Measurements from ENCODE around the gene ACTN4.

Gene ACTN4

DNA sequence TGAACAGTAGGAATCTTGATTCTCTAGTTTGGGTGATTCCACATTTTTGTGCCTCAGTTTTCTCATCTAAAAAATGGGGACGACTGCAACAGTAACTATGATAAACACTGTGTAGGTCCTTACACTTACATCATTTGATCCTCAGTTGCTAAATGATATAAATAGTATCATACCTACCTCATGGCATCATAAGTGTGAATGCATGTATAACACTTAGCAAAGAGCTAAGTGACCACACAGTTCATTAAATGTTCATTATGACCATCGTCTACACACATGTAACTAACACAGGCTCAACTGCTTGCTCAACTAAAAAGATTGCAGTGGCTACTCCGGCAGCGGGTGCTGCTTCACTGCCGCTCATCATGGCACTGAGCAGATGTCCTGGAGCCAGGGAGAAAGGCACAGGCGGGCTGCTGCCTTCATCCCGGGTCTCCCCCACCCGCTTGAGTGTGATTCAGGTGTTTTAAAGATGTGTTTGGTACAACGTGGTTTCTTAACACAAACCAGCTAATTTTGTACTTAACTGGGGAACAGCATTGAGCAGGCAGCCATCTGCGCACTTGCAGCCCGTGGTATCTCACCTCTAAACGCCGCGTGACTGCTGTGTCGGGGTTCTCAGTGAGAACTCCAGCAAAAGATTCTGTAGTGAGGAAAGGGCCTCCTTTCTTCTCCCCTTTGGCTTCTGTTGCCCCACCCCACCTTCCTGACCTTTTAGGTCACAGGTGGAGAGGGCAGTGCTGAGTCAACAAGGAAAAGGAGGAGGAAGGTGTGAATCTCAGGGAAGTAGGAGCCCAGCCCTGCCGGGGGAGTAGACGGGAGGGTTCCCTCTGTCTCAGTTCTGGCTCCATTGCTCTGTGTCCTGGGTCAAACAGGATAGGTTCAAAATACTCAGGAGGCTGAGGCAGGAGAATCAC, 11.7 kb upstream of the ACTN4 start:
- DNase-seq (ENCODE audit: low spot score) = no peak

DNA sequence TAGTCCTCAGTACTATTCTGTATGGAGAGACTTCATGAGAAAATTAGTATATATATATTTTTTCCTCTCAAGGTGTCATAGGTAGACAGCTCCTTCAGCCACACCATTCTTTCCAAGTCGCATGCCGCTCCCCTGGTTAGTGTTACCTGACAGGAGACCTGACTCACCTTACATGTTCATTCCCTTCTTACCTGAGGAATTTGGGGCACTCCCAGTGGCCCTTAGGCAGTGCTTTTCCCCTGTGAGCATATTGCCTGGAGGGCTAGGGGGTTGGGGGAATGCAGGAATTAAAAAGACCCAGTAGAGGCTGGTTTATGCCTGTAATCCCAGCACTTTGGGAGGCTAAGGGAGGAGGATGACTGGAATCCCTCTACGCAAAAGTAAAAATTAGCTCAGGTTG, 9.0 kb upstream of the ACTN4 start:
- DNase-seq (ENCODE audit: low spot score) = no peak

DNA sequence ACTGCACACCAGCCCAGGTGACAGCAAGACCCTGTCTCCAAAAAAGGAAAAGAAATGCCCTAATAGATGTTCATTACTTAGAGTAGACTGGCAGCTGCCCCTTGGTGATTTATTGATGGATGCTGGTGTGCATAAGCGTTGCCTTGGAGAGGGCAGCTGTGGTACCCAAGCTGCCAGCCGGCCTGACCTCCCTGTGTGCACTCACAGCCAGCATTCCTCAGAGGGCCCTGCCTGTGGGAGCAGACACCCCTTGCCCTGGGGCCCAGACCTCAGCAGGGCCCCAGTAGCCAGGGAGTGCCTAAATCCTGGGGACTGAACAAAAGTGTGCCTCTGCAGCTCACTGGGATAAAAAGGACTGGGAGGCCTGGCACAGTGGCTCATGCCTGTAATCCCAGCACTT, 7.8 kb upstream of the ACTN4 start:
- DNase-seq (ENCODE audit: low spot score) = no peak

DNA sequence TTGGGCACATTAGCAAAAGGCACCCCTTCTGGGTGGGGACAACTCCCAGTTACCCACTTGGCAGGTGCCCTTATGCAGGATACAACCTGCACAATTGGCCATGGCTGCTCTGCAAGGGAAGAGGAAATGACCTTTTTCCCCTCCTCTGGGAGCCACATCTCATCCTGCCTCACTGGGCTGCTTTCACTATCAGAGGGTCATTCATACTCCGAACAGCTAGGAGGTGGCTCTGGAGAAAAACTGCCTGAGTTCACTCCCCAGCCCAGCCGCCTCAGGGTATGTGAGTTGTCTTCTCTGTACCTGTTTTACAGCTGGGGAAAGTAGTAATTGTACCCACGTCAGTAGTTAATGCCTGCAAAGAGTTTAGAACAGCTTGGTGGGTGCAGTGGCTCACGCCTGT, 7.1 kb upstream of the ACTN4 start:
- no peak for DNase-seq (ENCODE audit: low spot score)

DNA sequence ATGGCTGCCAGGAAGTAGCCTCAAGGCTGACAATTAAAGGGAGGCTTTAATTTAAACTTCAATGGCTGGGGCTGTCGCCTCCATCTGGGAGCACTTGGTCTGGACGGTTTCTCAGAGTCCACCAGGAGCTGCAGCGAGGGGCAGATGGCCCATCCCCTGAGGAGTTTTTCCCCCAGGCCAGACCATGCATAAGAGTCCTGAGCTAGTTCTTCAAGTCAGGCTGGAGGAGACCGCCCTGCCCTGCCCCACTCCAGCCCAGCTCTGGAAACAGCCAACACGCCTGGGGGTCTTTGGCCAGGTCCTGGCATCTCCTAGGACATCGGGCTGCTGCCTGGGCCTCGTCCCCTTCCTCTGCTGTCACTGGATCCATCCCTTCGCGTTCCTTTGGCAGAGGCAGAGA, 5.3 kb upstream of the ACTN4 start:
- DNase-seq (ENCODE audit: low spot score) = no peak

DNA sequence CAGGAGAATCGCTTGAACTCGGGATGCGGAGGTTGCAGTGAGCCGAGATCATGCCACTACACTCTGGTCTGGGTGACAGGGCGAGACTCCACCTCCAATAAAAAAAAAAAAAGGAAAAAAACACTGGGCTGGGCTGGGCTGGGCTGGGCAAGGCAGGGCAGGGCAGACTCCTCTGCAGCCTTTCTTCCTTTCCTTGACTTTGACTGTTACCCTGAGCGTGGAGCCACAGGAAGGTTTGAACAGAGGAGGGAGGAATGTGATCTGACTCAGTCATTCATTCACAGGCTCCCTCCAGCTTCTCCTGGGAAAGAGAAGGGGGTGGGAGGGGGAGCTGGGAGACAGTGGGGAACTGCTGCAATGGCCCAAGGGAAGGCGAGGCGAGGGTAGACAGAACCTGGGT, 2.7 kb upstream of the ACTN4 start:
- DNase-seq (ENCODE audit: low spot score) = no peak

DNA sequence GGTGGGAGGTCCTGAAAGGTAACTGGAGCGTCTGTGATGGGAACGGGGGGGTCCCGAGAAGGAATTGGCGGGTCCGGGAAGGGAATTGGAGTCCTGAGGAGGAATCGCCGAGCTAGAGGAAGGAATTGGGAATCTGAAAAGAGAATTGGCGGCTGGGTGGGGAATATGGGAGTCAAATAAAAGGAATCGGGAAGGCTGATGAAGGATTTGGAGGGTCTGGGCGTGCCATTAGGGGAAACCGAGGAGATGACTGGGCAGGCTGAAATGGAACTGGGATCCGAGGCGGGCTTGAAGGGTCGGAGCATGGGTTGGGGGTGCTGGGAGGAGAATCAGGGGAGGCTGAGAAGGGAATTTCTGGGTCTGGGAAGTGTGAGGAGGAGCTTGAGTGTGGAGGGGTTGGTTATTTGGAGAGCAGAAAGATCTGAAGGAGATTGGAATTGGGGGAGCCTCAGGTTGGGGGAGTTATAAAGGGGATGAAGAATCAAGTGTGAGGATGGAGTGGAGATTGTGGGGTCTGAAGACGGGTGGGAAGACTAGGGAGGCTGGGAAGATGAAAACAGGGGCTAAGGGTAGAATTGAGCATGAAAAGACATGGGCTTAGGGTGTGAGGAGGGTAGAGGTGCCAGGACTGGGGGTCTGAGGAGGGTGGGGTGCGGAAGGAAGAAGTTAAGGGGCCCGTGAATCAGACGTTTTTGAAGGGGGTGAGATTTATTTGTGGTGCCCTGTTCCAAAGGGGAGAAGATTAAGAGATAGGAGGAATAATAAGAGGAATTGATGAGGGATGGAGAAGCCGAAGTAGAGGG, 718 bp downstream of the ACTN4 start:
- DNase-seq (ENCODE audit: low spot score) = no peak

DNA sequence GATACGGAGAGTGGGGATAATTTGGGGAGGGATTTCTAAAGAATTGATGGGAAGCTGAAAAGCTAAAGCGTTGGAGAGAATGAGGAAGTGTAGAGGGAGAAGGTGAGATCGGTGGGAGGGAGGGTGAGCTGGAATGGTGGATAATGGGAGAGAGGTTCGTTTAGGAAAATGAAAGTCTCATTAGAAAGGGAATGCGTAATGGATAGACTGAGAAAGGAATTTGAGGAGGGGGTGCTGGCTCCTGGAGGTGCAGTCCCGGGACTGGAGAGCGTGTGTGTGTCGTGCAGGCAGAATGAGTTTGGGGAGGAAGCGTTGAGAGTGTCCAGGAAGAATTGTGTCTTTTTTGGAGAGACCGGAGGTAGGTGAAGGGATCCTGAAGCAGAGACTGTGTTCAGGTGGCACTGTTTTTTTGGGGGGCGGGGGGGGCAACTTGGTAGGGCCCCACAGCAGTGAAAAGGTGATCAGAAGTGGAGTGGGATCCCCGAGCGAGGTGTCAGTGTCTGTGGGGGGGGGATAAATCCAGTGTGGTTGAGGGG, 1.4 kb downstream of the ACTN4 start:
- no peak for DNase-seq (ENCODE audit: low spot score)

DNA sequence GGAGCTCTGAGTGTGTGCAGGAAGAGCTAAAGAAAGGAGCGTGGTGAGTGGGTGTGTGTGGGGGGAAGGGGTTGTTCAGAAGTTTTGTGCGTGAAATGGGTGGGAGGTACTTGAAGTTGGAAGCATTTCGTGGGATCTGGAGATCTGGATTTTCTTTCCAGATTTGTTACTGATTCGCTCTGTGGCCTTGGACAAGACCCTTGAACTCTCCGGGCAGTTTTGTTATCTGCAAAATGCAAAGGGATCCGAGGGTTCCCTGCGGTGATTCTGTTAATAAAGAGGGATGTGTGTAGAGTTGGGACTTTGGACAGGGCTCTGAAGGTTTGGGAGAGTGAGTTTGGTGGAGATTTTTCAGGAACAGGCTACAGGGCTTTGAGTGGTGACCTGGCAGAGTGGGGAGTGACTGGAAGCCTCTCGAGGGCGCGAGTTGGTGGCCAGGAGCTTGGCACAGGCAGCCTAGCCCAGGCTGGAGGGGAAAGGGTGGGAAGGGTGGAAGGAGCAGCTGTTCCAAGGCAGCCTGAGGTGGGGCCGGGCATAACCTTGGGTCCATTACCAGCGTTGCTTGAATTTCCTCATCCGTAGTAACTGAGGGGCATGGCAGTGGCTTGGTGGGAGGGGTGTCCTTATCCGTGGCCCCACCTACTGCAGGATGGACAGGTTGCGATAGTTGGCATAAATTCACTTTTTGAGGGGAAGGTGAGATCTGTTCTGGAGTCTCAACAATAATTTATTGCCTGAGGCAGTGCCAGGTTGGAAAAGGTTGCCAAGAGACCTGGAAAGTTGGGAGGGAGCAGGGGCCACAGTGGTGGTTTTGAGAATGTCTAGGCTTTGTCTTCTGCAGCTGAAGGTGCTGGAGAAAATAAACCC, 2.1 kb downstream of the ACTN4 start:
- DNase-seq (ENCODE audit: low spot score) = no peak

DNA sequence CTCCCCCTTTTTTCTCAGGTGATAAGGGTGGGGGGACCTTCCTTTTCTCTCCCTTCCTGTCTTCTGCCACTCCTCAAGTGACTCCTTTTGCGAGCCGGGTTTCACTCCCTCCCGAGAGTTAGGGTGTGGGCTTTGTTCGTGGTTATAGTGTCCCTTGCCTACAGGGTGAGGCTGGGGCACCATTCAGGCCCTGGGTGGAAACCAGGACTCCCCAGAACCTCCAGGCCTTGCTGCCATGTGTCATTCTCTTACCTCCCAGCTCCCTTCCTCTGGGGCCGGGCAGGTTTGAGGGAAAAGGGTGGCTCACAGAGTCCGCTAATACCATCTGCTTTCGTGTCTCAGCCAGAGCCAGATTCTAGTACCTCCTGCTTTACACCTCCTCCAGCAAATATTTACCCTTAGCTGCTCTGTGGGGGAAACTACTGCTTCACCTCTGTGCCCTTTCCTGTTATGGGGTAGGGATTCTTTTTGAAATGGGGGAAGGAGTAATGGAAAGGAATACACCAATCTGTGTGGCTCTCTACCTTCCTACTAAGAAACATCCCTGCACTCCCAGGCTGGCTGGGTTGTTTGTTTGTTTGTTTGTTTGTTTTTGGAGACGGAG, 2.8 kb downstream of the ACTN4 start:
- DNase-seq (ENCODE audit: low spot score) = no peak

DNA sequence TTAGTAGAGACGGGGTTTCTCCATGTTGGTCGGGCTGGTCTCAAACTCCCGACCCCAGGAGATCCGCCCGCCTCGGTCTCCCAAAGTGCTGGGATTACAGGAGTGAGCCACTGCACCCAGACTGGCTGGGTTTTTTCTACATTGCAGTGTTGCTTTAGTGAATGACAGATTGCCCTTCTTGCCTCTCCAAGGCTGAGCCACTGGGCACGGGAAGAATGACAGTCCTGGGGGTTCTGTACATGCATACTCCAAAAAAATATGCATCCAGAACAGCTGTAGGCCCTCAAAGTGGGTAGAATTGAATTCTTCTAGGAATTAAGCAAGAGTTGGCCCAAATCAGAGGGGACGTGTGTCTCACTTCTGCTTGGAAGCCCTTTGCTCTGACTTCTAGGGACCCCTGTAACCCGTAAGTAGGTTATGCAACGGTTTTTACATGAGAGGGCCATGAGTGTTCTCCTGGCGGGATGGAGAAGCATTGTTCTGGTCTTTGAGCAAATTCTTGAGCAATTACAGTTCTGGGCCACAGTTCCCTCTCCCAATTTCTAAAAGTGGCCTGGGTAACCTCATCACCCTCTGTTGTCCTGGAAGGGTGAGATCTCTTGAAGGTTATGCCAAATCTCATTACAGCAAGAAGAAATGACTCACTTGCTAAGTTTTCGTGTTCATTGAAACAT, 3.6 kb downstream of the ACTN4 start:
- DNase-seq (ENCODE audit: low spot score) = no peak

DNA sequence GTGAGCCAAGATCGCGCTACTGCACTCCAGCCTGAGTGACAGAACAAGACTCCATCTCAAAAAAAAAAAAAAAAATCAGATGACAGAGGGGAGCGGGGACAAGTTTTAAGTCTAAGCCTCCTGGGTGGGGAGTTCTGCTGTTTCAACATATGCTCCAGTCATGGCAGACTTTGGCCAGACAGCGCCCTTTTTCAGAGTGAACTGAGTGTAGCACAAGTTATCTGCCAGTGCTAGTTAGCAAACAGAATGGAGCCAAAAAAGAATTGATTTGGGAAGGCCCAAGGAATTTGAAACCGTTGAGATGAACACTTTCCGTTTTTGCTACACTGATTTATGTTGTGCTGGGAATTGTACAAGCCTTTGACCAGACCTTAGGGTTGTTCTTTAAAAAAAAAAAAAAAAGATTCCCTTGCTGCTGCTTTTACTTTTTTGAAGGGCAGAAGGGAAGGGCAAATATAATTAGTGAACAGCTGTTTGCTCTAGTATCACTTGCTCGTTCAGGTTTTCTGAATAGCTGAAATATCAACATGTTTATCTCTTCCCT, 5.7 kb downstream of the ACTN4 start:
- DNase-seq (ENCODE audit: low spot score) = no peak

DNA sequence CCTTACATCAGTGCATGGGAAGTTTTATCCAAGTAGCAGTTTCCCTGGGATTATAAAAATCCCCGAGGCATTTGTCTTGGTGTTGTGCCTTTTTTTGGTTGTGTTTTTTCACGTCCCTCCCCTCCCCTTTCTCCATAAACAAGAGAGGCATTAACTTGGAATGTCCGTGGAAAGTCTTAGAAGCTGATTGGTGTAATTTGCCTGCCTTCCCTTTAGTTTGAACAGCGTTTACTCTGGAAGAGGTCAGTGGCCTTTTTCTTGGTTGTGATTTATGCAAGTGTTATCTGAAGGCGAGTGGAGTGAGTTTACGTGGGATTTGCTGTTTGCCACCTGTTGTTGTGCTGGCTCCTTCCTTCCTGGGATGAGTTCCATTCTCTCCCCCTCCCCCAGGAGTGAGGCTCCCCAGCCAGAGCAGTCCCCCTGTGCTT, 7.2 kb downstream of the ACTN4 start:
- DNase-seq (ENCODE audit: low spot score) = no peak

DNA sequence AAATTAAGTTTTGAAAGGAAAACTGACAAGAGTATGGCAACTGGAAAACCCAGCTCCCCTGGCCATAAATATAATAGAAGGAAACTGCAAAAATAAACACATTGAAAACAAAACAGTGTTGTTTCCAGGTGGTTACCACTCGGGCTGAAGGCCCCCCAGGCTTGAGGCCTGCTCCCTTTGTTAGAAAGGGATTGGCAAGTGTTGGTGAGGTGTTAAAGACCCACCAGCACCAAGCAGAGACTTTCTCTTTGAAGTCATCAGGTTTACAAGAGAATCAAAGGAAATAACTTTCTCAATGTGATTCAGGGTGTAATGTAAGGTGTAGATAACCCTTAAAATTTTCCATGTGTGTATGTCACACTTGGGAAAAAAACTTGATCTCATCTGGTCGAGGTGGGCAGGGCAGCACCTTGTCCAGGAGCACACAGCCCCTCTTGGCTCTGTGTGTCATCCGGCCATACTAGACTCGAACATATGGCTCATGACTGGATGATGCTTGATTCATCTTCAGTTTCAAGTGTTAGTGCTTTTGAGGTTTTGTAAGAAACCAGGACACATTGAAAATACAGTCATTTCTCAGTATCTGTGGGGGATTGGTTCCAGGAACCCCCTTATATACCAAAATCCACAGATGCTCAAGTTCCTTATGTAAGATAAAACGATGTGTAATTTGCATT, 7.8 kb downstream of the ACTN4 start:
- DNase-seq (ENCODE audit: low spot score) = no peak

DNA sequence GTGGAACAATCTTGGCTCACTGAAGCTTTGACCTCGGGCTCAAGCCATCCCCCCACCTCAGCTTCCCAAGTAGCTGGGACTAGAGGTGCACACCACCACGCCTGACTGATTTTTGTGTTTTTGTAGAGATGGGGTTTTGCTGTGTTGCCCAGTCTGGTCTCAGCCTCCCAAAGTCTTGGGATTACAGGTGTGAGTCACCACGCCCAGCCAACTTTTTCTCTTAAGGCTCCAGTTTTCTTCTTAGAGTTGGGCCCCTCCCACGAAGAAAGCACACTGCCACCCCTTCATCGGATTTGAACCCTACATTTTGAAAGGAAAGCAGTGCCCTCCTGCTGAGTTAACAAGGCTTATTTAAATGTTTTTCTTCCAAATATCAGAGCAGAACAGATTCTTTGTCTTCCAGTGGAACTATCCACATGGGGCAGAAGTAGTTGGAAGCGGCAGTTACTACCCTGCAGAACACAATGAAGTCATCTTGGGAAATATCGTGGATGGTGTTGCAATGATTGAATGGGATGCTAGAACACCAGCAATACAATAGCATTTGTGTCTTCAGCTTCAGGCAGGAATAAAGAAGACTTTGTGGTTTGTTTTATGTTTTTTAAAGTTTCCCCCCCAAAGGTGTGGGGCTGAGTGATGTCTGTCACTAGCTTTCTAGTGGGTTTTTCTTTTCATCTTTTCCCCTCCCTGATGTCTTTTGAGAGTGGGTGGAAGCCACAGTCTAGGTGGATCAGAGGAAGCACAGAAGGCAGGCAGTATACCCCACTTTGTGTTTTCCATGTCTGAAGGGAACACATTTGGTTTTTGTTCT, 8.9 kb downstream of the ACTN4 start:
- DNase-seq (ENCODE audit: low spot score) = no peak

DNA sequence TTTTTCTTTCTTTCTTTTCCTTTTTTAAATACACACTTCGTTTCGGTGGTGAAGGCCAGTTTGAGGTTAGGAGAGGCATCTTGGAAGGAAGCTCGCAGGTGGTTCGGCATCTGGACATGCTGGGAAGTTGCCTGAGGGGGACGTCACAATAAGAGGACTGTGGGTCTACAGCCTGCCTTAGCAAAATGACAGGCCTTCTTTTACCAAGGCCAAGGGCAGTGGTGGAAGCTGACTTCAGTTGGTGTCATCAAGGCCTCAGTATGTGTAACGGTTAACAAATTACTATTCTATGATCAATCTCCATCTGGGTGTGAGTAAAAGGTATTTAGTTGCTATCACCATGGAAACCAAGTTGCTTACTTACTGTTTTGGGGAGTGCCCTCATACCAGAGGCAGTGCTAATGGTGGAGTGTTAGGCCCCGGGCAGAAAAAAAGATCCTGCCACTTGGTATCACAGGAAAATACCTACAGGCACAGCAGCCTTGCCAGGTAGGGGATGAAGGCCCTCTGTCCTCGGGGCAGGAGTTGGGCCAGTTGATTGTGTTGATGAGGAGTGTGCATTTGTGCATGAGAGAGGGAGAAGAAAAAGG, 10.3 kb downstream of the ACTN4 start:
- DNase-seq (ENCODE audit: low spot score) = no peak

DNA sequence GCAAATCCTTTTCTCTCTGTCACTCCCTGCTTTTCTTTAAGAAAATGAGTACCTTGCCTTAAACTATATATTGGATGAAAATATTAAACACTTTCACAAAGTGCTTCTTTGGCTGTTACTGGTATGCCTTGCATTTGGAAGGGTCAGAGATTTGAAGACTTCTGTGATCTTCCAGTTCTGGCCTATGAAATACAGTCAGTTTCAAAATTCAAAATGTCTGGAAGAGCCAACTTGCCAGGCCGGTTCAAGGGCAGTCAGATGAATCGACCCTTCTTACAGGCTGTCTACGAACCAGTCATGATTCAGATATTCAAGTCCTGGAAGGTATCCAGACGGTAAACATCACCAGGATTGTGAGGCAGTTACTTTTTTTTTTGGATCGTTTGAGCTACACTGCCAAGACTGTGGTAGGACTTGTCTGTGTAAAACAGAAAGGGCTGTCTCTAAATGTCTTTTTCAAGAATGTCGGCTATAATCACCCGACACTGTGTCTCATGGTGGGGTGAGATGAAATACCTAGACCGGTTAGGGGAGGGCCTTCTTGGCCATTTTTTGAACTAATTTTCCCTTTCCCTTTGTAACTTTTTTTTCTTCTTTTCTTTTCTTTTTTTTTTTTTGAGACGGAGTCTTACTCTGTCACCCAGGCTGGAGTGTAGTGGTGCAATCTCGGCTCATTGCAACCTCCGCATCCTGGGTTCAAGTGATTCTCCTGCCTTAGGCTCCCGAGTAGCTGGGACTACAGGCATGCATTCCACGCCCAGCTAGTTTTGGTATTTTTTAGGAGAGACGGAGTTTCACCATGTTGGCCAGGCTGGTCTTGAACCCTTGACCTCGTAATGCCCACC, 11.2 kb downstream of the ACTN4 start:
- peak; percentile 33 for DNase-seq (ENCODE audit: low spot score)

DNA sequence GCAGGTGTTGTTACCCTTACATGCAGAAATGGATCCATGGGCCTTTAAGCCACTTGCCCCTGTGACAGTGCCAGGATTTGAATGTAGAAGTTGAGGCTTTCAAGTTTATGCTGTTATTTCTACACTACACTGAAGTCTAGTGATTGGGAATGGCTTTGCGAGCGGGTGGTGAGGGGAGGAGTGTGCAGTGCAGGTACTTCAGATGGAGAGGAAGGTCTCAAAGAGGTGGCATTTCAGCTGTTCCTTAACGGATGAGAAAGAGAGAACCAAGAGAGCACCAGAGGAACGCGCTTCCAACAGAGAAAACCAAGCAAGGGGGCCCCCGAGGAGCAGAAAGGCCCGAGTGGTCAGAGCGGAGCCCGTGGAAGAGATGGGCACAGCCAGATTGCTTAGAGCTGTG, 13.3 kb downstream of the ACTN4 start:
- DNase-seq (ENCODE audit: low spot score) = no peak
